ENCODE measurements around the gene DHRSX.

Gene DHRSX

GRCh38 chrX:2192584-2193272 is 308.0 kb downstream of the DHRSX start:
- Mint-ChIP-seq H3K9me3 (peaks cover 19% of the 10 kb centered on the region), H3K4me1 (no peaks in the 10 kb centered on the region), H3K4me3 (no peak overlapping the region), H3K27me3 (no peaks in the 10 kb centered on the region), H3K27ac (ENCODE audit: low read depth) (no peak overlapping the region), H3K36me3 (ENCODE audit: insufficient read depth) (no peaks in the 10 kb centered on the region)
- no peak for DNase-seq (ENCODE audit: low spot score in 2 of 2)
- no peak for ATAC-seq (replicated peaks; ENCODE audit: extremely low read depth, poor library complexity, severe bottlenecking)

- Mint-ChIP-seq H3K27me3 (no peaks in the 10 kb centered on the region), H3K27ac (ENCODE audit: low read depth) (no peak overlapping the region), H3K4me3 (no peak overlapping the region), H3K9me3 (peaks cover 17% of the 10 kb centered on the region), H3K4me1 (no peaks in the 10 kb centered on the region), H3K36me3 (ENCODE audit: insufficient read depth) (no peaks in the 10 kb centered on the region)
- ATAC-seq (replicated peaks; ENCODE audit: extremely low read depth, poor library complexity, severe bottlenecking) = no peak
- no peak for DNase-seq (ENCODE audit: low spot score in 2 of 2)
These were observed 311.9 kb downstream of the DHRSX start for GRCh38 chrX:2188840-2189239.

- H3K9me3 Mint-ChIP-seq = peaks cover 13% of the 10 kb centered on the region
- no peaks in the 10 kb centered on the region for H3K36me3 Mint-ChIP-seq (ENCODE audit: insufficient read depth)
- no peak overlapping the region for H3K4me3 Mint-ChIP-seq
- H3K27ac Mint-ChIP-seq (ENCODE audit: low read depth) = no peak overlapping the region
- ATAC-seq (replicated peaks; ENCODE audit: extremely low read depth, poor library complexity, severe bottlenecking) = no peak
- DNase-seq (ENCODE audit: low spot score in 2 of 2) = no peak
- H3K27me3 Mint-ChIP-seq = no peaks in the 10 kb centered on the region
- H3K4me1 Mint-ChIP-seq = no peaks in the 10 kb centered on the region
These were observed 312.4 kb downstream of the DHRSX start for GRCh38 chrX:2188330-2188792.

GRCh38 chrX:2187352-2188115 is 313.2 kb downstream of the DHRSX start:
- no peaks in the 10 kb centered on the region for H3K36me3 Mint-ChIP-seq (ENCODE audit: insufficient read depth)
- H3K4me1 Mint-ChIP-seq = no peaks in the 10 kb centered on the region
- peaks cover 8% of the 10 kb centered on the region for H3K9me3 Mint-ChIP-seq
- H3K27me3 Mint-ChIP-seq = no peaks in the 10 kb centered on the region
- ATAC-seq (replicated peaks; ENCODE audit: extremely low read depth, poor library complexity, severe bottlenecking) (no peak), DNase-seq (ENCODE audit: low spot score in 2 of 2) (no peak)
- no peak overlapping the region for H3K27ac Mint-ChIP-seq (ENCODE audit: low read depth)
- no peak overlapping the region for H3K4me3 Mint-ChIP-seq

GRCh38 chrX:2185341-2186082 is 315.3 kb downstream of the DHRSX start:
- DNase-seq (ENCODE audit: low spot score in 2 of 2) (no peak), ATAC-seq (replicated peaks; ENCODE audit: extremely low read depth, poor library complexity, severe bottlenecking) (no peak)
- no peak overlapping the region for H3K4me3 Mint-ChIP-seq
- no peaks in the 10 kb centered on the region for H3K27me3 Mint-ChIP-seq
- H3K36me3 Mint-ChIP-seq (ENCODE audit: insufficient read depth) = no peaks in the 10 kb centered on the region
- H3K9me3 Mint-ChIP-seq = peaks cover 8% of the 10 kb centered on the region
- H3K4me1 Mint-ChIP-seq = no peaks in the 10 kb centered on the region
- H3K27ac Mint-ChIP-seq (ENCODE audit: low read depth) = no peak overlapping the region

GRCh38 chrX:2184089-2184488 is 316.7 kb downstream of the DHRSX start:
- H3K9me3 Mint-ChIP-seq = peaks cover 8% of the 10 kb centered on the region
- ATAC-seq (replicated peaks; ENCODE audit: extremely low read depth, poor library complexity, severe bottlenecking) = no peak
- H3K4me1 Mint-ChIP-seq = no peaks in the 10 kb centered on the region
- no peak overlapping the region for H3K27ac Mint-ChIP-seq (ENCODE audit: low read depth)
- no peaks in the 10 kb centered on the region for H3K27me3 Mint-ChIP-seq
- no peaks in the 10 kb centered on the region for H3K36me3 Mint-ChIP-seq (ENCODE audit: insufficient read depth)
- no peak for DNase-seq (ENCODE audit: low spot score in 2 of 2)
- no peak overlapping the region for H3K4me3 Mint-ChIP-seq

GRCh38 chrX:2183193-2183725 is 317.5 kb downstream of the DHRSX start:
- Mint-ChIP-seq H3K27ac (ENCODE audit: low read depth) (no peak overlapping the region), H3K9me3 (peaks cover 6% of the 10 kb centered on the region), H3K4me1 (no peaks in the 10 kb centered on the region), H3K36me3 (ENCODE audit: insufficient read depth) (no peaks in the 10 kb centered on the region), H3K4me3 (no peak overlapping the region), H3K27me3 (no peaks in the 10 kb centered on the region)
- DNase-seq (ENCODE audit: low spot score in 2 of 2) (no peak), ATAC-seq (replicated peaks; ENCODE audit: extremely low read depth, poor library complexity, severe bottlenecking) (no peak)

GRCh38 chrX:2177541-2177940 is 323.2 kb downstream of the DHRSX start:
- Mint-ChIP-seq H3K4me3 (no peak overlapping the region), H3K4me1 (no peaks in the 10 kb centered on the region), H3K27ac (ENCODE audit: low read depth) (no peak overlapping the region), H3K27me3 (no peaks in the 10 kb centered on the region), H3K9me3 (peaks cover 6% of the 10 kb centered on the region), H3K36me3 (ENCODE audit: insufficient read depth) (peaks cover 4% of the 10 kb centered on the region)
- ATAC-seq (replicated peaks; ENCODE audit: extremely low read depth, poor library complexity, severe bottlenecking) (no peak), DNase-seq (ENCODE audit: low spot score in 2 of 2) (no peak)

- no peak overlapping the region for H3K27ac Mint-ChIP-seq (ENCODE audit: low read depth)
- H3K4me3 Mint-ChIP-seq = no peak overlapping the region
- no peak for ATAC-seq (replicated peaks; ENCODE audit: extremely low read depth, poor library complexity, severe bottlenecking)
- H3K36me3 Mint-ChIP-seq (ENCODE audit: insufficient read depth) = peaks cover 4% of the 10 kb centered on the region
- H3K9me3 Mint-ChIP-seq = peaks cover 6% of the 10 kb centered on the region
- no peaks in the 10 kb centered on the region for H3K4me1 Mint-ChIP-seq
- no peaks in the 10 kb centered on the region for H3K27me3 Mint-ChIP-seq
- DNase-seq (ENCODE audit: low spot score in 2 of 2) = no peak
These were observed 324.0 kb downstream of the DHRSX start for GRCh38 chrX:2176733-2177132.

- H3K9me3 Mint-ChIP-seq = peaks cover 10% of the 10 kb centered on the region
- no peak overlapping the region for H3K27ac Mint-ChIP-seq (ENCODE audit: low read depth)
- H3K36me3 Mint-ChIP-seq (ENCODE audit: insufficient read depth) = peaks cover 4% of the 10 kb centered on the region
- no peaks in the 10 kb centered on the region for H3K4me1 Mint-ChIP-seq
- no peak for DNase-seq (ENCODE audit: low spot score in 2 of 2)
- H3K27me3 Mint-ChIP-seq = no peaks in the 10 kb centered on the region
- no peak overlapping the region for H3K4me3 Mint-ChIP-seq
- no peak for ATAC-seq (replicated peaks; ENCODE audit: extremely low read depth, poor library complexity, severe bottlenecking)
These were observed 324.5 kb downstream of the DHRSX start for GRCh38 chrX:2176274-2176673.

GRCh38 chrX:2172359-2172758 is 328.4 kb downstream of the DHRSX start:
- DNase-seq (ENCODE audit: low spot score in 2 of 2) (no peak), ATAC-seq (replicated peaks; ENCODE audit: extremely low read depth, poor library complexity, severe bottlenecking) (no peak)
- no peak overlapping the region for H3K27ac Mint-ChIP-seq (ENCODE audit: low read depth)
- peaks cover 19% of the 10 kb centered on the region for H3K9me3 Mint-ChIP-seq
- no peaks in the 10 kb centered on the region for H3K27me3 Mint-ChIP-seq
- H3K36me3 Mint-ChIP-seq (ENCODE audit: insufficient read depth) = peaks cover 4% of the 10 kb centered on the region
- H3K4me1 Mint-ChIP-seq = no peaks in the 10 kb centered on the region
- H3K4me3 Mint-ChIP-seq = no peak overlapping the region
